Measurements from ENCODE around the gene KCNJ6. TPM values are rescaled to one million over a fixed set of nuclear protein-coding genes. Genes with fewer than 3 reads are reported as not detected.

The KCNJ6 gene
- total and polyA plus RNA-seq, 2 experiments from 2014 or later = not detected

DNA sequence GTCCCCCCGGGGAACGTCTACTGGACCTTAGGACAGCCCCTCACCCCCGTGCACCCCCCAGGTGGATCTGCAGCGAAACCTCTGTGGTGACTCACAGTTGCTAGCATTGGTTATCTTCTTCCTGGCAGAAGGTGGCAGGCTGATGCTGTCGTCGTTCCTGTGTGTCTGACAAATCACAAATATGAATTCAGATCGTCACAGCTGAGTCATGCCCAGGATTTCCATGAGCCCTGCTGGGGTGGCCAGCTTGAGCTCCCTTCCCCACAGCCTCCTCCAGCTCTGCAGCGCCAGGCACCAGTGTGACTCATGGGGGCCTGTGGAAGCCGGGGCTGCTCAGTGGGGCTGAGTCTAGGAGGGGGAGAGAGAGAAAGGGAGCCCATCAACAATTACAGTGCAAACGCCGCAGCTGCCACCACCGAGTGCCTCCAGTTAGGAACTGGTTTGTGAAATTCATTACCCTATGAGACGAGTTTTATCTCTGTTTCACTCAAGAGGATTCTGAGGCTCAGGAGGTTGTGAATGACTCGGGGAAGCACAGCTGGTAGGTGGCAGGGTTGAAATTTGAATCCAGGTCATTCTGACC is 351.8 kb downstream of the KCNJ6 start:
- peak; percentile 31 to 97 for DNase-seq (ENCODE audit: low read depth in 1 of 2, low spot score in 1 of 2)
- Histone ChIP-seq H3K4me1 (ENCODE audit: low read depth) (peaks cover 6% of the 10 kb centered on the region), H3K4me3 (peak overlapping the region; percentile 21), H3K27ac (peak overlapping the region; percentile 65), H3K27me3 (no peaks in the 10 kb centered on the region), H3K9me3 (ENCODE audit: low read depth) (no peaks in the 10 kb centered on the region), H3K36me3 (no peaks in the 10 kb centered on the region)
- TF ChIP-seq, protein P1, sequence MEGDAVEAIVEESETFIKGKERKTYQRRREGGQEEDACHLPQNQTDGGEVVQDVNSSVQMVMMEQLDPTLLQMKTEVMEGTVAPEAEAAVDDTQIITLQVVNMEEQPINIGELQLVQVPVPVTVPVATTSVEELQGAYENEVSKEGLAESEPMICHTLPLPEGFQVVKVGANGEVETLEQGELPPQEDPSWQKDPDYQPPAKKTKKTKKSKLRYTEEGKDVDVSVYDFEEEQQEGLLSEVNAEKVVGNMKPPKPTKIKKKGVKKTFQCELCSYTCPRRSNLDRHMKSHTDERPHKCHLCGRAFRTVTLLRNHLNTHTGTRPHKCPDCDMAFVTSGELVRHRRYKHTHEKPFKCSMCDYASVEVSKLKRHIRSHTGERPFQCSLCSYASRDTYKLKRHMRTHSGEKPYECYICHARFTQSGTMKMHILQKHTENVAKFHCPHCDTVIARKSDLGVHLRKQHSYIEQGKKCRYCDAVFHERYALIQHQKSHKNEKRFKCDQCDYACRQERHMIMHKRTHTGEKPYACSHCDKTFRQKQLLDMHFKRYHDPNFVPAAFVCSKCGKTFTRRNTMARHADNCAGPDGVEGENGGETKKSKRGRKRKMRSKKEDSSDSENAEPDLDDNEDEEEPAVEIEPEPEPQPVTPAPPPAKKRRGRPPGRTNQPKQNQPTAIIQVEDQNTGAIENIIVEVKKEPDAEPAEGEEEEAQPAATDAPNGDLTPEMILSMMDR (IDR thresholded peaks at IDR 0.05; ENCODE audit: low read depth, low read length) = no peak

DNA sequence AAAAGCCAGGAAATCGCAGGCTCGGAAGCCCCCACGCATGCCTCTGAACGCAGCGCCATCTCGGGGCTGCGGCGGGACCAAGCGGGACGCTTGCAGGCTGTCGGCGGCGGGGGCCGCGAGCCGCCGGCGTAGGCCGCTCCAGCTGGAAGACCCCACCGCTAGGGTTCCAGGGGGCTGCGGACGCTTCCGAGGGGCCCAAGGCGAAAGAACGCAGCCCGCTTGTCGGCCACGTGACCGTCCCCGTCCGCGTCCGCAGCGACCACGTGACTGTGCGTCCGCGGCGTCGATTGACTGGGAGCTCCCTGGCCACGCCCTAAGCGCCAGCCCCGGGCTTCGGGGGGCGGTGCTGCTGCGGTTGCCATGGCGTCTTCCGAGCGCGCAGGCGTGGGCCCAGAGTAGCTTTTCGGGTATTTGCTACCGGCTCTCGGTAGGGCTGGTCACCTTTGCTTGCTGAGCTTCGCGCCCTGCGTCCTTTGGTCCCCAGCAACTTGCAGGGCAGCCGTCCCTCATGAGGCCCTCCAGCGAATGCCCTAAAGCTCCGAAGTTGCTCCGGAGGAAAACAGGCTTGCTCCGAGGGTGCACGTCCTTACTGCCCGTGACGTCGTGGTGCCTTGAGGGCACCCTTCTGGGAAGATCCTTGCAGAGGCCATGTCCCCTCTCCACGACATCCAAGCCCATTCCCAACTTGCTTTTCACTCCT is 352.5 kb downstream of the KCNJ6 start:
- Histone ChIP-seq H3K27me3 (no peaks in the 10 kb centered on the region), H3K36me3 (no peaks in the 10 kb centered on the region), H3K9me3 (ENCODE audit: low read depth) (no peaks in the 10 kb centered on the region), H3K4me1 (ENCODE audit: low read depth) (peaks cover 6% of the 10 kb centered on the region), H3K27ac (peak overlapping the region; percentile 65), H3K4me3 (peak overlapping the region; percentile 21)
- TF ChIP-seq, protein P1 (IDR thresholded peaks at IDR 0.05; ENCODE audit: low read depth, low read length) = peak; percentile 49
- peak; percentile 73 to 97 for DNase-seq (ENCODE audit: low read depth in 1 of 2, low spot score in 1 of 2)

- no peaks in the 10 kb centered on the region for H3K27me3 ChIP-seq
- no peak overlapping the region for H3K27ac ChIP-seq
- H3K36me3 ChIP-seq = no peaks in the 10 kb centered on the region
- H3K9me3 ChIP-seq (ENCODE audit: low read depth) = no peaks in the 10 kb centered on the region
- no peak for DNase-seq (ENCODE audit: low read depth in 1 of 2, low spot score in 1 of 2)
- TF ChIP-seq, protein P1 (IDR thresholded peaks at IDR 0.05; ENCODE audit: low read depth, low read length) = no peak
- peaks cover 6% of the 10 kb centered on the region for H3K4me1 ChIP-seq (ENCODE audit: low read depth)
- peak overlapping the region; percentile 21 for H3K4me3 ChIP-seq
Observed at GRCh38 chr21:37562920-37563640, 353.2 kb downstream of the KCNJ6 start.

- H3K27ac ChIP-seq = no peak overlapping the region
- no peaks in the 10 kb centered on the region for H3K27me3 ChIP-seq
- H3K4me1 ChIP-seq (ENCODE audit: low read depth) = peaks cover 6% of the 10 kb centered on the region
- H3K36me3 ChIP-seq = no peaks in the 10 kb centered on the region
- H3K4me3 ChIP-seq = no peak overlapping the region
- no peaks in the 10 kb centered on the region for H3K9me3 ChIP-seq (ENCODE audit: low read depth)
- TF ChIP-seq, protein P1 (IDR thresholded peaks at IDR 0.05; ENCODE audit: low read depth, low read length) = no peak
- DNase-seq (ENCODE audit: low read depth in 1 of 2, low spot score in 1 of 2) = no peak
Observed at GRCh38 chr21:37561941-37562919, 354.0 kb downstream of the KCNJ6 start.

GRCh38 chr21:37561506-37561905 is 354.8 kb downstream of the KCNJ6 start:
- Histone ChIP-seq H3K4me3 (no peak overlapping the region), H3K36me3 (no peaks in the 10 kb centered on the region), H3K27me3 (no peaks in the 10 kb centered on the region), H3K27ac (no peak overlapping the region), H3K9me3 (ENCODE audit: low read depth) (no peaks in the 10 kb centered on the region), H3K4me1 (ENCODE audit: low read depth) (peaks cover 8% of the 10 kb centered on the region)
- DNase-seq (ENCODE audit: low read depth in 1 of 2, low spot score in 1 of 2) = no peak
- TF ChIP-seq, protein P1 (IDR thresholded peaks at IDR 0.05; ENCODE audit: low read depth, low read length) = no peak
